GM18951 (cell line): Measurements from ENCODE around the gene DERL3.
A peak's percentile ranks its signal among the peaks of the same experiment; 100 is the strongest.

Source experiments
- POLR2A ChIP-seq: IDR thresholded peaks from 4 replicates; pipeline ENCODE4 v1.6.1; 2011; ENCODE audit warnings: mild to moderate bottlenecking; ENCODE audit not compliant: insufficient read length, insufficient read depth; ENCODE audit errors: extremely low read depth
- in situ Hi-C: fragments of 300-500 bp; cut with MboI; formaldehyde crosslinking; loops from one replicate; pipeline ENCODE4 v1.12.0; 2022; ENCODE audit warnings: low sequenced_read_pairs, mixed read lengths, inconsistent platforms; ENCODE audit not compliant: unreplicated experiment

Gene DERL3

GRCh38 chr22:23857606-23858483, 19.0 kb upstream of the DERL3 start, which contains the start of gene SLC2A11:
SLC2A11 (plus strand) TSS chr22:23857875; CDS start chr22:23858000, 125 bp downstream.
- peak; percentile 92 for TF ChIP-seq POLR2A

DNA sequence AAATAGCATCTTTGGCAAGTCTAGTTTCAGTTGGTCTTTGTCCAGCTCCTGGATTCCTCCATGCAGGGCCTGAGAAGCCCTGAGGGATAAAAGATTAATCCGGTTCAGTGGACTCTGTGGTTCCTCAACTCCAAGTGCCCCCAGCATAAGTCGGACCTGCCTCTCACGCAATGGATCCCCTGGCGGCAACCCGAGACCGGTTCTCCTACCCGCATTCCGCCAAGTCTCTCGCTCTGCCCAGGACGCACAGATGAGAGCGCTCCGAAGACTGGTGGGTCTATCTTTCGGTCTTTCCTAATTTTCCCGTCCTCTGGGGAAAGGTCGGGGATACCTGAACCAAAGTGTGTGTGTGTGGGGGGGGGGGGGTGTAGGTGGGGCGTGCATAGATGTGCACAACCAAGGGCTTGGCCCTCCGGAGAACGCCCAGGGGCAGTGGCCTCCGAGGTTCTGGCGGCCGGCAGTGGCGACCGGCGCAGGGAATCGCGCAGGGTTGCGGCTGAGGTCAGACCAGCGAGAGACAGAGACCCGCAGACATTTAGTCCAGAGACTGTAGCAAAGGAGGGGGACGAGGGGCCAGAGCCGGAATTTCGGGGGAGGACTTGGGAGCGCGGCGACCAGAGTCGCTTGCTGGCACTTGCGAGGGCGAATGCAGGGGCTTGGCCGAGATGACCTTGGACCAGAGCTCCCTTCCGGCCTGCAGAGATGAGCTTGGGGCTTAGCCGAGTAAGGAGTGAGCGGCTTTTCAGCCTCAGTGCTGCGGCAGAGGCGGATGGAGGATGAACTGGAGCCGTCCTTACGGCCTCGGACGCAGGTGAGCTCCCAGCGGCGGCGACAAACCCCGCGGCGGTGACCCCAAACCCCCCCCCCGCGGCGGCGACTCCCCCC, 18.2 kb upstream of the DERL3 start:
- no peak for TF ChIP-seq POLR2A
- in situ Hi-C loops: no loop called here

More at GRCh38 chr22:23857606-23858483, 19.0 kb upstream of the DERL3 start, which contains the start of gene SLC2A11:
- in situ Hi-C loops: no loop called here

DNA sequence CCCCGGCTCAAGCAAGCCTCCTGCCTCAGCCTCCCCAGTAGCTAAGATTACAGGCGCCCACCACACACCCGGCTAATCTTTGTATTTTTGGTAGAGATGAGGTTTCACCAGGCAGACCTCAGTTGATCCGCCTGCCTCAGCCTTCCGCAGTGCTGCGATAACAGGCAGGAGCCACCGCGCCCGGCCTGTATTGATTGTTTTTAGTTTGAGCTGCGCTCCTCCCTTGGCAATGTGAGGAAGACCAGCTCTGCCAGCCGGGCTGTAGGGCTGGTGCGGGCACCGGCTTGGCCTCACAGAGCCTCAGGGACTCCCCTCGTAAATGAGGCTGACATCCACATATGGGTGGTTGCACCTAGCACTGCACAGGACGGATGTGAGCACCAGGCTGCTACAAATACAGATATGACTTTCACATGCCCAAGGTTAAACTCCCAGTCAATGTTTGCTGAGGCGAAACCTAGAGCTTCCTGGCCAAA, 11.4 kb upstream of the DERL3 start:
- in situ Hi-C loops: no loop called here

DNA sequence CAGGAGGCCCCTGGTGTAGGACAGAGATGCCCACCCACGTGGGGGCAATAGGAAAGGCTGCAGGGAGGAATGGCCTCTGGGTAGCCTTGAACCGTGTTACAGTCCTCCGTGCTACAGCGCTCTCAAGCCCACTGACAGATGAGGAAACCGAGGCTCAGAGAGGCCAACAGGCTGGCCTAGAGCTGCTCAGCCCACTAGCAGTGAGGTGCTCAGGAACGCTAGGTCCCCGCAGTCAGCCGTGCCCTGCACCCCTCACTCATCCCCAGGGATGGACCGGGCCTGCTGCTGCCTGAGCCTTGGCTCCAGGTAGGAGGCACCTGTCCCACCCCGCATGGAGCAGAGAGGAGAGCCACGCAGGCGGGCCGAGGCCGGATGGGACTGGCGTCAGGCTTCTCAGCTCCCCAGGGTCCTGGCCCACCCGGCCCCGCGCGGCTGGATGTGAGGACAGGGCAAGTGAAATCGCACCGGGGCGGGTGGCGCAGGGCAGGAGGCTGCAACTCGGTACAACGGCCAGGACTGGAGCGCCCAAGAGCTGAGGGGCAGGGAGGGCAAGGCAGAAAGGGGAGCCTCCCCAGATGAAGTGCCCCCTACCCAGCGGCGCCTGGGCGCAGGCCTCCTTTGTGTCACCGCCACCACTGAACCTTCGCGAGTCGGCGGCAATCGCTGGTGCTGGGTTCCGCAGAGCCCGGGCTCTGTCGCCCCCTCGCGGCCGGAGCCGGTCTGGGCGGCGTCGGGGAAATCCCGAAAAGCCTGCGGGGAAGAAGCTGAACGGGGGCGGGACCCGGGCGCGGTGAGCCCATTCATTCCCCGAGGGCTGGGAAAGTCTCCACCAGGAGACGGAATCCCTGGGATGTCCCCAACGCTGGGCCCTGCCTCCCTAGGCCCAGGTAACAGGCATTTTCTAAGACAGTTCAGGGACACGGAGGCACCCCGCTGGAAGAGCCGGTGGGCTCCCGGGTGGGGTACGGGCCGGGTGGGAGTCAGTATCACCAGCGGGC, 10.5 kb upstream of the DERL3 start:
- in situ Hi-C loops: loop anchor here (10.0 kb wide), 1 partner anchor 305 kb away; no protein-coding TSS in a partner anchor
- TF ChIP-seq POLR2A: no peak

More for the DNA sequence above, 11.4 kb upstream of the DERL3 start:
- TF ChIP-seq POLR2A: no peak

GRCh38 chr22:23847991-23848864, 9.4 kb upstream of the DERL3 start:
- peak; percentile 46 for TF ChIP-seq POLR2A
- in situ Hi-C loops: loop anchor here (10.0 kb wide), 1 partner anchor 303 kb away; no protein-coding TSS in a partner anchor

DNA sequence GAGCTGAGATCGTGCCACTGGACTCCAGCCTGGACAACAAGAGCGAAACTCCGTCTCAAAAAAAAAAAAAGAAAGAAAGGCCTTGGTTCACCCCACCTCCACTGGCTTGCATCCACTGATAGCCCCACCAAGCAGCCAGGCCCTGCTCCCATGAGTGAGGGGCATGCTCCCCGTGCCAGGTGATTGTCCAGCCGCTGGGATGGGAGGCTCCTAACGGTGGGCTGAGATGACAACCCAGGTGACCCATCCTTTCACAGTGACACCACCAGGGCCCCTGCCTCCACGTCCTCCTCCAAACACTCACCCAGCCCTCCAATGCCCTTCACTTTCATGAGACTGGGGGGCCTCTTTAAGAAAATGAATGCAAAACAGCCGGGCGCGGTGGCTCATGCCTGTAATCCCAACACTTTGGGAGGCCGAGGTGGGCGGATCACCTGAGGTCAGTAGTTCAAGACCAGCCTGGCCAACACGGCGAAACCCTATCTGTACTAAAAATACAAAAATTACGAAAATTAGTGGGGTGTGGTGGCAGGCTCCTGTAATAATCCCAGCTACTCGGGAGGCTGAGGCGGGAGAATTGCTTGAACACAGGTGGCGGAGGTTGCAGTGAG, 8.6 kb upstream of the DERL3 start:
- in situ Hi-C loops: loop anchor here (10.0 kb wide), 1 partner anchor 303 kb away; no protein-coding TSS in a partner anchor
- no peak for TF ChIP-seq POLR2A

- TF ChIP-seq POLR2A: no peak
- in situ Hi-C loops: loop anchor here (10.0 kb wide), 1 partner anchor 301 kb away; no protein-coding TSS in a partner anchor
Observed at GRCh38 chr22:23846081-23846469, 7.3 kb upstream of the DERL3 start.

DNA sequence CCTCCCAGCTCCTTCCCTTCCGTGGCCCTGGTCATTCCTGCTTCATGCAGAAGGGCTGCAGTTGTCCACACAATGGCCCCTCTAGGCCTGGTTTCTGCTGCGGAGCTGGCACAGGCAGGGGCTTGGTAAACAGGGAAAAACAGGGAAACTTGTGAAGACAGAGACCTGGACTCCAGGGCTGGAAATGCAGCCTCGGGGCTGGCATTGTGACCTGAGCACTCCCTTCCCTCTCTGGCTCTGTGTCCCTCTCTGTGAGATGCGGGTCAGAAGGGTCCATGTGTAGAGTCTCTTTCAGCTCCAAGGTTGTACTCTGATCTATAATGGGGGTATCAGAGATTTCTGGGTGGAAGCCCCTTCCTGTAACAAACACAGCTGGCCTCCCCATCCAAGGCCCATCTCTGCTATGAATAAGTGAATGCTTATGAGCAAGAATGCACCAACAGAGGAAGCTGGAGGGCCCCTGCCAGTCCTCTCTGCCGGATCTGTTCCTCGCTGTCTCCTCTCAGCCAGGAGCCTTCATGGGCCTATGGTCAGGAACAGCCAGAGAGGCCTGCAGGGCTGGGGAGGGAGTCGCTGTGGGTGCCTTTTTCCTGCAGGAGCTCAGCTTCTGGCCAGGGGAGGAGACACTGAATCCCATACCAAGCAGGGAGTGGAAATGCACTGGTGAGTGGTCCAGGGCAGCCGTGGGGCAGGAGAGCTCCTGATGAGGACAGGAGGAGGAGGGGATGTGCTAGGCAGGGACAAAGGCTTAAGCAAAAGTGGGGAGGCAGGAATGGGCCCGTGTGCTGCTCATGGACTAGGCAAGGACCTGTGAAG, 6.7 kb upstream of the DERL3 start:
- TF ChIP-seq POLR2A: no peak
- in situ Hi-C loops: loop anchor here (10.0 kb wide), 1 partner anchor 301 kb away; no protein-coding TSS in a partner anchor

GRCh38 chr22:23844739-23845202, 6.0 kb upstream of the DERL3 start:
- in situ Hi-C loops: loop anchor here (10.0 kb wide), 1 partner anchor 300 kb away; no protein-coding TSS in a partner anchor
- no peak for TF ChIP-seq POLR2A

GRCh38 chr22:23842599-23842998, 3.8 kb upstream of the DERL3 start:
- in situ Hi-C loops: loop anchor here (10.0 kb wide), 1 partner anchor 298 kb away; no protein-coding TSS in a partner anchor
- TF ChIP-seq POLR2A: no peak
